ENCODE data around the gene SCRN3. TPM values are rescaled to one million over a fixed set of nuclear protein-coding genes. Genes with fewer than 3 reads are reported as not detected.

Gene SCRN3
- total and polyA plus RNA-seq, 2 of the 4 experiments (the other 2 are of a cell fraction), result 9.9 to 11.4 TPM

DNA sequence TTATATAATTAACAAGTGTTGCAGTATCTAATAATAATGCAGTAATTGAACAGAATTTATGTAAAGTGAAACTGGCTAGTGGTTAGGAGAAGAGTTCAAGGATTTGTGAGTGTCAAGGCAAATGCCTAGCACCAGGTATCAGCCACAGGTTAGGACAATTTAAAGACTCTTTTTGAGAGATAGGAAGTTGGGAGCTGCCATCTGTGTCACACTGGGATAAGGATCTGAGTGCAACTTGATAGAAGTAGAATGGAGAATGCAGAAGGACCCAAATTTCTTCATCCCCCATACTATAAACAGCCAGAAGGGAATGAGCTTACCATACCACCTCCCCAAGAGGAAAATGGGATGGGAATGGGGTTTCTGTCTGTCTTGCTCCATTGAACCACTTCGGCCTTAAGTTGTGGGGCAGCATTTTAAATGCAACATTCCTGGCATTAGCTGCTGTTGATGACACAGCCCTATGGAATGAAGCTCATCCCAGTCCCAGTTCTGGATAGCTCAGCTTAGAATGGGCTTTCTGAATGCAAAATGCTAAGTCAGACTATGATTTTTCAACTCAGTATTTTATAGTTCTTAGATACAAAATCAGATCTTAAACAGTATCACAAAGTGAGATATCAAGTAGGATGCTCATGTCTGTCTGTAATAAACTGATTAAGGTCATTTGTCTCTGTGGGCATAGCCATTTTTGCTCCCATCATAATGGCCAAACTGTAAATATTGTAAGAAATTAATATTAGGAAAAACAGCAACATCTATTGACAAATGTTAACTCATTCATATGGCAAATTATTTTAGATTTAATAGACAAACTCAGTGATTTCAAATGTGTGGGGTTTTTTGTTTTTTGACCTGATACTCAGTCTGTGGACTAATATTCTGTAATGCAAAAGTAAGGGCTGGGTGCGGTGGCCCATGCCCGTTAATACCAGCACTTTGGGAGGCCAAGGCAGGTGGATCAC is 47.3 kb downstream of the SCRN3 start:
- intact Hi-C loops (cut with micrococcal nuclease), result no loop called here
- DNase-seq, result peak; percentile 89
- BruUV-seq (replicated peaks), result no TSS peak
- peak; percentile 99 for ATAC-seq (ENCODE audit: low read depth)
- Histone ChIP-seq H2AK5ac (ENCODE audit: low read depth, low read length) (no peak overlapping the region), H4K5ac (ENCODE audit: low read depth, low read length) (peak overlapping the region; percentile 36; the same call in 1 of the 2 replicates), H3K36me3 (ENCODE audit: control insufficient read depth, insufficient read depth, low read length) (no peaks in the 10 kb centered on the region), H2BK5ac (ENCODE audit: low read depth, low read length, poor library complexity, severe bottlenecking) (peak overlapping the region; percentile 83), H3K4me2 (ENCODE audit: low read depth, low read length) (peak overlapping the region; percentile 62; the same call in 1 of the 2 replicates), H3K4ac (ENCODE audit: low read depth, low read length) (peak overlapping the region; percentile 73), H2AK9ac (replicated peaks; ENCODE audit: low read depth, low read length, poor library complexity) (no peak overlapping the region), H2BK15ac (ENCODE audit: low read depth, low read length) (peak overlapping the region; percentile 37; the same call in 2 of the 3 replicates), H4K20me1 (ENCODE audit: insufficient read depth, low read length) (no peaks in the 10 kb centered on the region), H3K4me3 (ENCODE audit: insufficient read depth, low read depth, low read length) (no peak overlapping the region), H3K18ac (ENCODE audit: low read depth, low read length) (peak overlapping the region; percentile 61; the same call in 1 of the 2 replicates), H3K14ac (replicated peaks; ENCODE audit: low read depth, low read length) (peak overlapping the region; percentile 83; the same call in 1 of the 2 replicates), H3K27me3 (ENCODE audit: control insufficient read depth, insufficient read depth, low read length) (no peaks in the 10 kb centered on the region), H3K9me1 (ENCODE audit: insufficient read depth, low read length) (0 out of 2 replicates have a peak, but pooled peaks cover 2% of the 10 kb centered on the region), H3K79me1 (ENCODE audit: low read depth in 1 of 2, low read length in 2 of 2) (no peaks in the 10 kb centered on the region), H3K23ac (ENCODE audit: low read depth, low read length) (no peak overlapping the region), H4K91ac (ENCODE audit: insufficient read depth, low read depth, low read length) (peak overlapping the region; percentile 87; the same call in 1 of the 2 replicates), H3K4me1 (ENCODE audit: control insufficient read depth, insufficient read depth, low read length) (0 out of 2 replicates have a peak, but pooled peaks cover 3% of the 10 kb centered on the region), H3K9ac (ENCODE audit: low read depth, low read length) (no peak overlapping the region), H3K27ac (ENCODE audit: insufficient read depth, low read length) (peak overlapping the region; percentile 43; the same call in 1 of the 2 replicates), H3K9me3 (ENCODE audit: control insufficient read depth, insufficient read depth, low read length) (no peaks in the 10 kb centered on the region), H3K56ac (ENCODE audit: extremely low read depth, insufficient read depth, low read length) (no peak overlapping the region), H2AFZ (replicated peaks; ENCODE audit: low read length, poor library complexity) (peak overlapping the region; percentile 78), H2BK20ac (ENCODE audit: low read depth, low read length) (peak overlapping the region; percentile 94), H2BK120ac (ENCODE audit: low read depth, low read length) (peak overlapping the region; percentile 77), H4K8ac (ENCODE audit: low read depth in 2 of 2, low read length in 2 of 2) (peak overlapping the region in 1 of 2 experiments; percentile 76; a peak in 2 of 4 replicates)
- dilution Hi-C loops (cut with HindIII; ENCODE audit: low sequenced_read_pairs, unreplicated experiment), result no loop called here
- POLR2A ChIA-PET (ENCODE audit: unreplicated experiment), result no interaction called here
- TF ChIP-seq MXI1 (IDR thresholded peaks at IDR 0.05; ENCODE audit: borderline replicate concordance, low read depth, low read length) (no peak), FOS (IDR thresholded peaks at IDR 0.05; ENCODE audit: low read depth, low read length) (peak; percentile 33; the same call in 1 of the 2 replicates), POLR2A (IDR thresholded peaks at IDR 0.05; ENCODE audit: low read depth, low read length) (no peak), MAFK (IDR thresholded peaks at IDR 0.05; ENCODE audit: low read depth, low read length) (peak; percentile 26; the same call in 1 of the 2 replicates), RAD21 (IDR thresholded peaks at IDR 0.05; ENCODE audit: low read length) (no peak), BHLHE40 (IDR thresholded peaks at IDR 0.05; ENCODE audit: low read depth, low read length) (no peak)
- TF ChIP-seq, protein P1, sequence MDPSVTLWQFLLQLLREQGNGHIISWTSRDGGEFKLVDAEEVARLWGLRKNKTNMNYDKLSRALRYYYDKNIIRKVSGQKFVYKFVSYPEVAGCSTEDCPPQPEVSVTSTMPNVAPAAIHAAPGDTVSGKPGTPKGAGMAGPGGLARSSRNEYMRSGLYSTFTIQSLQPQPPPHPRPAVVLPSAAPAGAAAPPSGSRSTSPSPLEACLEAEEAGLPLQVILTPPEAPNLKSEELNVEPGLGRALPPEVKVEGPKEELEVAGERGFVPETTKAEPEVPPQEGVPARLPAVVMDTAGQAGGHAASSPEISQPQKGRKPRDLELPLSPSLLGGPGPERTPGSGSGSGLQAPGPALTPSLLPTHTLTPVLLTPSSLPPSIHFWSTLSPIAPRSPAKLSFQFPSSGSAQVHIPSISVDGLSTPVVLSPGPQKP (IDR thresholded peaks at IDR 0.05; ENCODE audit: borderline replicate concordance, low read depth, low read length), result no peak
- TF ChIP-seq, protein P2, sequence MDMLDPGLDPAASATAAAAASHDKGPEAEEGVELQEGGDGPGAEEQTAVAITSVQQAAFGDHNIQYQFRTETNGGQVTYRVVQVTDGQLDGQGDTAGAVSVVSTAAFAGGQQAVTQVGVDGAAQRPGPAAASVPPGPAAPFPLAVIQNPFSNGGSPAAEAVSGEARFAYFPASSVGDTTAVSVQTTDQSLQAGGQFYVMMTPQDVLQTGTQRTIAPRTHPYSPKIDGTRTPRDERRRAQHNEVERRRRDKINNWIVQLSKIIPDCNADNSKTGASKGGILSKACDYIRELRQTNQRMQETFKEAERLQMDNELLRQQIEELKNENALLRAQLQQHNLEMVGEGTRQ (IDR thresholded peaks at IDR 0.05; ENCODE audit: low read depth, low read length), result no peak
- CTCF ChIA-PET, result no interaction called here
- WGBS, 2 experiments (ENCODE audit: extremely low coverage in 2 of 2, insufficient read length in 1 of 2), result no CpG with 5 or more reads among the region's 3 CpGs
- in situ Hi-C loops (cut with MboI; ENCODE audit: low sequenced_read_pairs), result no loop called here

Data from IMR-90 (cell line).